Ishikawa (cell line): ENCODE data around the gene CCDC88C.

Experiments
- CEBPB ChIP-seq: IDR thresholded peaks from 2 replicates; pipeline ENCODE4 v1.6.1; 2012
- CREB1 ChIP-seq: IDR thresholded peaks from 2 replicates; pipeline ENCODE4 v1.6.1; 2012; ENCODE audit warnings: low read depth
- EGR1 ChIP-seq: IDR thresholded peaks from 2 replicates; pipeline ENCODE4 v1.6.1; 2012
- EP300 ChIP-seq: IDR thresholded peaks from 2 replicates; pipeline ENCODE4 v1.6.1; 2012; ENCODE audit warnings: borderline replicate concordance
- FOXM1 ChIP-seq: IDR thresholded peaks from 2 replicates; pipeline ENCODE4 v1.6.1; 2012; ENCODE audit warnings: low read depth, borderline replicate concordance
- NFIC ChIP-seq: IDR thresholded peaks from 2 replicates; pipeline ENCODE4 v1.6.1; 2012
- RAD21 ChIP-seq: IDR thresholded peaks from 2 replicates; pipeline ENCODE4 v1.6.1; 2012; ENCODE audit warnings: low read depth
- TAF1 ChIP-seq: IDR thresholded peaks from 2 replicates; pipeline ENCODE4 v1.6.1; 2012; ENCODE audit warnings: low read depth, mild to moderate bottlenecking
- TCF12 ChIP-seq: IDR thresholded peaks from 2 replicates; pipeline ENCODE4 v1.6.1; 2012; ENCODE audit warnings: low read depth
- TEAD4 ChIP-seq: IDR thresholded peaks from 2 replicates; pipeline ENCODE4 v1.6.1; 2012
- YY1 ChIP-seq: IDR thresholded peaks from 2 replicates; pipeline ENCODE4 v1.6.1; 2012; ENCODE audit warnings: low read depth
- ZBTB7A ChIP-seq: IDR thresholded peaks from 2 replicates; pipeline ENCODE4 v1.6.1; 2012; ENCODE audit warnings: low read depth
- TF ChIP-seq, protein P1 (sequence below): IDR thresholded peaks from 2 replicates; pipeline ENCODE4 v1.6.1; 2012
- TF ChIP-seq, protein P2 (sequence below): IDR thresholded peaks from 2 replicates; pipeline ENCODE4 v1.6.1; 2012
- TF ChIP-seq, protein P3 (sequence below): IDR thresholded peaks from 2 replicates; pipeline ENCODE4 v1.6.1; 2012; ENCODE audit warnings: low read depth, mild to moderate bottlenecking

CCDC88C gene

GRCh38 chr14:91300283-91300895 is 117.2 kb downstream of the CCDC88C start:
- TF ChIP-seq ZBTB7A = no peak
- TF ChIP-seq, protein P1, sequence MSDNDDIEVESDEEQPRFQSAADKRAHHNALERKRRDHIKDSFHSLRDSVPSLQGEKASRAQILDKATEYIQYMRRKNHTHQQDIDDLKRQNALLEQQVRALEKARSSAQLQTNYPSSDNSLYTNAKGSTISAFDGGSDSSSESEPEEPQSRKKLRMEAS = no peak
- TF ChIP-seq, protein P2, sequence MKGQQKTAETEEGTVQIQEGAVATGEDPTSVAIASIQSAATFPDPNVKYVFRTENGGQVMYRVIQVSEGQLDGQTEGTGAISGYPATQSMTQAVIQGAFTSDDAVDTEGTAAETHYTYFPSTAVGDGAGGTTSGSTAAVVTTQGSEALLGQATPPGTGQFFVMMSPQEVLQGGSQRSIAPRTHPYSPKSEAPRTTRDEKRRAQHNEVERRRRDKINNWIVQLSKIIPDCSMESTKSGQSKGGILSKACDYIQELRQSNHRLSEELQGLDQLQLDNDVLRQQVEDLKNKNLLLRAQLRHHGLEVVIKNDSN = no peak
- no peak for TF ChIP-seq CREB1
- TF ChIP-seq TEAD4 = no peak
- TF ChIP-seq, protein P3, sequence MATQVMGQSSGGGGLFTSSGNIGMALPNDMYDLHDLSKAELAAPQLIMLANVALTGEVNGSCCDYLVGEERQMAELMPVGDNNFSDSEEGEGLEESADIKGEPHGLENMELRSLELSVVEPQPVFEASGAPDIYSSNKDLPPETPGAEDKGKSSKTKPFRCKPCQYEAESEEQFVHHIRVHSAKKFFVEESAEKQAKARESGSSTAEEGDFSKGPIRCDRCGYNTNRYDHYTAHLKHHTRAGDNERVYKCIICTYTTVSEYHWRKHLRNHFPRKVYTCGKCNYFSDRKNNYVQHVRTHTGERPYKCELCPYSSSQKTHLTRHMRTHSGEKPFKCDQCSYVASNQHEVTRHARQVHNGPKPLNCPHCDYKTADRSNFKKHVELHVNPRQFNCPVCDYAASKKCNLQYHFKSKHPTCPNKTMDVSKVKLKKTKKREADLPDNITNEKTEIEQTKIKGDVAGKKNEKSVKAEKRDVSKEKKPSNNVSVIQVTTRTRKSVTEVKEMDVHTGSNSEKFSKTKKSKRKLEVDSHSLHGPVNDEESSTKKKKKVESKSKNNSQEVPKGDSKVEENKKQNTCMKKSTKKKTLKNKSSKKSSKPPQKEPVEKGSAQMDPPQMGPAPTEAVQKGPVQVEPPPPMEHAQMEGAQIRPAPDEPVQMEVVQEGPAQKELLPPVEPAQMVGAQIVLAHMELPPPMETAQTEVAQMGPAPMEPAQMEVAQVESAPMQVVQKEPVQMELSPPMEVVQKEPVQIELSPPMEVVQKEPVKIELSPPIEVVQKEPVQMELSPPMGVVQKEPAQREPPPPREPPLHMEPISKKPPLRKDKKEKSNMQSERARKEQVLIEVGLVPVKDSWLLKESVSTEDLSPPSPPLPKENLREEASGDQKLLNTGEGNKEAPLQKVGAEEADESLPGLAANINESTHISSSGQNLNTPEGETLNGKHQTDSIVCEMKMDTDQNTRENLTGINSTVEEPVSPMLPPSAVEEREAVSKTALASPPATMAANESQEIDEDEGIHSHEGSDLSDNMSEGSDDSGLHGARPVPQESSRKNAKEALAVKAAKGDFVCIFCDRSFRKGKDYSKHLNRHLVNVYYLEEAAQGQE = no peak
- TF ChIP-seq RAD21 = no peak
- TF ChIP-seq YY1 = no peak
- no peak for TF ChIP-seq CEBPB
- TF ChIP-seq TAF1 = no peak
- TF ChIP-seq NFIC = no peak
- TF ChIP-seq EGR1 = no peak
- TF ChIP-seq TCF12 = no peak
- no peak for TF ChIP-seq FOXM1

- TF ChIP-seq CREB1 (no peak), RAD21 (no peak), ZBTB7A (no peak), EP300 (no peak), TAF1 (no peak), FOXM1 (no peak), EGR1 (no peak)
- TF ChIP-seq, protein P2 = no peak
- TF ChIP-seq, protein P1 = no peak
Observed at GRCh38 chr14:91299121-91300115, 118.2 kb downstream of the CCDC88C start.

- no peak for TF ChIP-seq NFIC
- no peak for TF ChIP-seq YY1
- TF ChIP-seq FOXM1 = no peak
- TF ChIP-seq ZBTB7A = no peak
- no peak for TF ChIP-seq CREB1
- TF ChIP-seq RAD21 = no peak
Observed at GRCh38 chr14:91298576-91298975, 119.0 kb downstream of the CCDC88C start.

GRCh38 chr14:91297081-91297711 is 120.4 kb downstream of the CCDC88C start:
- TF ChIP-seq CEBPB (no peak), TEAD4 (no peak), ZBTB7A (no peak), EP300 (no peak), CREB1 (no peak), FOXM1 (no peak), YY1 (no peak), EGR1 (no peak), RAD21 (no peak), NFIC (no peak), TAF1 (no peak), TCF12 (no peak)
- TF ChIP-seq, protein P3 = no peak
- TF ChIP-seq, protein P2 = no peak
- TF ChIP-seq, protein P1 = no peak
